HG03159 (cell line): Measurements from ENCODE around the gene PDIK1L.

Experiments
- ATAC-seq: cut with Tn5 transposase; IDR thresholded peaks from one replicate; pipeline ENCODE4 v1.9.1; 2021; ENCODE audit warnings: mild to moderate bottlenecking, moderate library complexity; ENCODE audit not compliant: unreplicated experiment

The PDIK1L gene

GRCh38 chr1:26121854-26122773 is 10.5 kb downstream of the PDIK1L start:
- no peak for ATAC-seq

- no peak for ATAC-seq
Measured at GRCh38 chr1:26122988-26123973, 11.7 kb downstream of the PDIK1L start.

GRCh38 chr1:26124418-26125331 is 13.1 kb downstream of the PDIK1L start:
- no peak for ATAC-seq

- ATAC-seq = no peak
Measured at GRCh38 chr1:26125382-26125781, 13.8 kb downstream of the PDIK1L start.

GRCh38 chr1:26125946-26126320 is 14.3 kb downstream of the PDIK1L start:
- ATAC-seq = no peak

GRCh38 chr1:26126321-26127084 is 14.9 kb downstream of the PDIK1L start:
- peak; percentile 82 for ATAC-seq

GRCh38 chr1:26127235-26128163 is 15.9 kb downstream of the PDIK1L start:
- no peak for ATAC-seq

GRCh38 chr1:26129778-26130177 is 18.2 kb downstream of the PDIK1L start:
- ATAC-seq = no peak

GRCh38 chr1:26130695-26131094 is 19.1 kb downstream of the PDIK1L start:
- no peak for ATAC-seq

GRCh38 chr1:26132128-26132833 is 20.7 kb downstream of the PDIK1L start:
- no peak for ATAC-seq

- ATAC-seq = no peak
Measured at GRCh38 chr1:26132834-26133167, 21.2 kb downstream of the PDIK1L start.

GRCh38 chr1:26134466-26134865 is 22.8 kb downstream of the PDIK1L start:
- ATAC-seq = no peak

- ATAC-seq = no peak
Measured at GRCh38 chr1:26138974-26139558, 27.4 kb downstream of the PDIK1L start.

GRCh38 chr1:26142159-26142558 is 30.5 kb downstream of the PDIK1L start:
- ATAC-seq = no peak

GRCh38 chr1:26145041-26145959 is 33.7 kb downstream of the PDIK1L start:
- ATAC-seq = no peak

GRCh38 chr1:26145960-26146294 is 34.3 kb downstream of the PDIK1L start:
- ATAC-seq = no peak

GRCh38 chr1:26148887-26149286 is 37.3 kb downstream of the PDIK1L start:
- no peak for ATAC-seq
